ENCODE results near the gene IRF6.

DNA sequence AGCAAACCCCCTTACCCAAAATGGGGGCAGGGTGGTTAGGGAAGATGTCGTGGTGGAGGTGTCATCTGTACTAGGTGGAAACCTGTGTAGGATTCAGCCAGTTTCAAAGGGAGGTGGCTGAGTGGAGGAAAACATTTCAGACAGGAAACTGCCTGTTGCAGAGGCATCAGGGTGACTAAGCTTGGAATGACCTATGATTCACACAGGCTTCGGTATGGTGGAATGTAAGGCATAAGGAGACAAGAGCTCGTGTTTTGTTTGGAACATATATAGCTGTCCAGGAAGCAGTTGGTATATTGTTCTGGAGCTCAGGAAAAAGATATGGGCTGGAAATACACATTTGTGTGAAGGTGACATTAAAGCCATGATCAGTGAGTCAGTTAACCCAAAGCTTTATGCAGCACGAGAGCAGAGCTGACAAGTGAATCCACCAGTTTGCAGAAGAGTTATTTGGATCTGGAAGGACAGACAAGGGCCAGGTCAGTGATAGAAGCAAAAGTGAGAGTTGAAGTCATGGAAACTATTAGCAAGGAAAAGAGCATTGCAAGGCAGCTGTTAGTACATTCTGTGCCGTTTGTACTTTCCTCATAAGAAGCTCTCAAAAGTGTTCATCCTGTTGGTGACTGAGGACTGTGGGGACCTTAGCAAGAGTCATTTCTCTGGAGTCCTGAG, 34.1 kb upstream of the IRF6 start:
- TF ChIP-seq SP1 (IDR thresholded peaks at IDR 0.05; ENCODE audit: low read depth) (peak; percentile 86), ZFX (IDR thresholded peaks at IDR 0.05) (no peak), POLR2A (IDR thresholded peaks at IDR 0.05; ENCODE audit: borderline replicate concordance, extremely low read depth, insufficient read depth, insufficient read length) (no peak), EGR1 (IDR thresholded peaks at IDR 0.05; ENCODE audit: low read depth) (no peak), POLR2AphosphoS5 (IDR thresholded peaks at IDR 0.05; ENCODE audit: low read depth, low read length) (peak; percentile 39; the same call in 1 of the 2 replicates), YY1 (IDR thresholded peaks at IDR 0.05; ENCODE audit: extremely low read depth, insufficient replicate concordance, low read depth, low read length) (peak; percentile 20), RAD21 (IDR thresholded peaks at IDR 0.05; ENCODE audit: low read depth) (no peak), CBX3 (IDR thresholded peaks at IDR 0.05; ENCODE audit: low read depth) (peak; percentile 79), JUND (IDR thresholded peaks at IDR 0.05) (peak; percentile 88), EZH2phosphoT487 (IDR thresholded peaks at IDR 0.05; ENCODE audit: borderline replicate concordance) (no peak), ZNF274 (IDR thresholded peaks at IDR 0.05; ENCODE audit: low read depth, low read length) (no peak)
- TF ChIP-seq, protein P1, sequence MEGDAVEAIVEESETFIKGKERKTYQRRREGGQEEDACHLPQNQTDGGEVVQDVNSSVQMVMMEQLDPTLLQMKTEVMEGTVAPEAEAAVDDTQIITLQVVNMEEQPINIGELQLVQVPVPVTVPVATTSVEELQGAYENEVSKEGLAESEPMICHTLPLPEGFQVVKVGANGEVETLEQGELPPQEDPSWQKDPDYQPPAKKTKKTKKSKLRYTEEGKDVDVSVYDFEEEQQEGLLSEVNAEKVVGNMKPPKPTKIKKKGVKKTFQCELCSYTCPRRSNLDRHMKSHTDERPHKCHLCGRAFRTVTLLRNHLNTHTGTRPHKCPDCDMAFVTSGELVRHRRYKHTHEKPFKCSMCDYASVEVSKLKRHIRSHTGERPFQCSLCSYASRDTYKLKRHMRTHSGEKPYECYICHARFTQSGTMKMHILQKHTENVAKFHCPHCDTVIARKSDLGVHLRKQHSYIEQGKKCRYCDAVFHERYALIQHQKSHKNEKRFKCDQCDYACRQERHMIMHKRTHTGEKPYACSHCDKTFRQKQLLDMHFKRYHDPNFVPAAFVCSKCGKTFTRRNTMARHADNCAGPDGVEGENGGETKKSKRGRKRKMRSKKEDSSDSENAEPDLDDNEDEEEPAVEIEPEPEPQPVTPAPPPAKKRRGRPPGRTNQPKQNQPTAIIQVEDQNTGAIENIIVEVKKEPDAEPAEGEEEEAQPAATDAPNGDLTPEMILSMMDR (IDR thresholded peaks at IDR 0.05 in 2 of 3, conservative IDR thresholded peaks at IDR 0.05 in 1 of 3; ENCODE audit: borderline replicate concordance in 1 of 3, insufficient read depth in 1 of 3, low read depth in 2 of 3, low read length in 2 of 3), result no peak
